ENCODE measurements around the gene CDH20.

Gene CDH20

DNA sequence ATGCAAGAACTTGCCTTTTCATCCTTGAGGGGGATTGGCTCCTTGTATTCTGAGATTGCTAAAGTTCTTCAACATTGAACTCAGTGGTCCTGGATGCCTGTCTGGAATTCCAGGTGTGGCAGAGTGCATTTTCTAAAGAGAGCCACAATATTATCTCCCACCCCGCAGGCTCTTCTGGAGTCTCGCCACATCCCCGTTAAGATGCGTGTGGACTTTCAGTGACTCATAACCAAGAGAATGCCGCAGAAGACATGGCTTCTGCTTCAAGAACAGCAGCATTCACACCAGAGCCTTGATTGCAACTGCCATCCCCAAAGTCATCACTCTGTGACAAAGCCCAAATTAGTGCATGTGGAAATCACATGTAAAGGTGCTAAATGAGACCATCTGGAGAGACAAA, 142.7 kb downstream of the CDH20 start:
- Histone ChIP-seq H3K36me3 (ENCODE audit: control insufficient read depth, insufficient read depth, low read length) (no peaks in the 10 kb centered on the region), H3K9ac (ENCODE audit: low read depth, low read length) (no peak overlapping the region), H3K9me3 (ENCODE audit: control insufficient read depth, insufficient read depth, low read length) (no peaks in the 10 kb centered on the region), H3K4me1 (ENCODE audit: control insufficient read depth, insufficient read depth, low read length) (peaks cover 3% of the 10 kb centered on the region), H3K27me3 (ENCODE audit: control insufficient read depth, insufficient read depth, low read length) (no peaks in the 10 kb centered on the region), H3K4me3 (ENCODE audit: low read depth, low read length) (no peak overlapping the region)

DNA sequence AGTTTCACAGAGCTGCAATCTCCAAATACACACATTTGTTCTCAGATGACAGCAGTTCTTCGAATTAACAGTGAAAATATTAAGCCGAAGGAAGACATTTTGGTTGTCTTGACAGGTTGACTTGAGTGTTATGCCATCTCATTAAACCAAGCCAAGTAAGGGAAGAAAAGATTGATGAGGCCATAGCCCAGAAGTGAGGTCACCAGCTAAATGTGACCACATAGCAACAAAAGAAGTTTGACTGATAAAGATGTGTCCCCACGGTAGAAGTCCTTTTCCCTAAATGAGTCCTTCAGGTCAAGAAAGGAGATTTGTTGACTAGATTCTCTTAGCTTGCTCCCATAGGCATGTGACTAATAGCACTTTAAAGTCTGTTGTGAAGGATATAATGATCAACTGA, 156.1 kb downstream of the CDH20 start:
- Histone ChIP-seq H3K36me3 (ENCODE audit: control insufficient read depth, insufficient read depth, low read length) (no peaks in the 10 kb centered on the region), H3K27me3 (ENCODE audit: control insufficient read depth, insufficient read depth, low read length) (no peaks in the 10 kb centered on the region), H3K9ac (ENCODE audit: low read depth, low read length) (no peak overlapping the region), H3K4me3 (ENCODE audit: low read depth, low read length) (no peak overlapping the region), H3K9me3 (ENCODE audit: control insufficient read depth, insufficient read depth, low read length) (no peaks in the 10 kb centered on the region), H3K4me1 (ENCODE audit: control insufficient read depth, insufficient read depth, low read length) (no peaks in the 10 kb centered on the region)

DNA sequence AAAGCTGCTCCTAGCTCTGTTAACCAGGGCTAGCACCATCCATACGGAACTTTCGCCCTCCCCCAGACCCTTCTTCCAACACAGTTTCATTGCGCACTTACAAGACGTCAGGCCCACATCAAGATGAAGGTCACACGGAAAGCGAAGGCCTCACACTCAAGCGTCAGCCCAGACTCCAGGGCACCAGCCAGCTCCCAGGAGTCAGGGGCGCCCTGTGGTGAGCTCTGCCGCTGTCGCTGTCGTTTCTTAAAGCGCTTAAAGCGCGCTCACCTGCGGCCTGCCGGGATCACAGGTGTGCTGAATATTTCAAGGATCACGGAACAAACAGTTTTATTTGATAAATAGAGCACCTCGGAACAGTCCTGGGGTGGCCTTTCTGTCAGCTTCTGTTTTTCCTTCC, 163.1 kb downstream of the CDH20 start:
- no peak overlapping the region for H3K9ac ChIP-seq (ENCODE audit: low read depth, low read length)
- H3K27me3 ChIP-seq (ENCODE audit: control insufficient read depth, insufficient read depth, low read length): peaks cover 4% of the 10 kb centered on the region
- H3K9me3 ChIP-seq (ENCODE audit: control insufficient read depth, insufficient read depth, low read length): no peaks in the 10 kb centered on the region
- H3K36me3 ChIP-seq (ENCODE audit: control insufficient read depth, insufficient read depth, low read length): no peaks in the 10 kb centered on the region
- peak overlapping the region; percentile 35 for H3K4me3 ChIP-seq (ENCODE audit: low read depth, low read length)
- H3K4me1 ChIP-seq (ENCODE audit: control insufficient read depth, insufficient read depth, low read length): peaks cover 4% of the 10 kb centered on the region

DNA sequence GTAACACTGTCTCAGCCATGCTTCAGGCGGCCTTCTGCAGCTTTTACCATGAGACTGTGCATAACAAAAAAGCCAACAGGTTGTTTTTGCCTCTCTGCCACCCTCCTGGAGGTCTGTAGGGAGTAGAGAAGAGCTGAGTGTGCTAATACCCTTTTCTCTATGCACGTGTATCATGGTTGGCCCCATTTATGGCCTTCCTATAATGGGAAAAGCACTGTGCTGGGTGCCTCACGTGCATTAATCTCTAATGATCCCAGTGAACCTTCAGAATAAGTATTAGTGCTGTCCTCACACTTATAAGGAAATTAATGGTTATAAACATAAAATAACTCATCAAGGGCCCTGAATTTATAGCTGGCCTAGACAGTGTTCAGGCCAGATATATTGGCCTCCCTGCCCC, 164.2 kb downstream of the CDH20 start:
- Histone ChIP-seq H3K4me1 (ENCODE audit: control insufficient read depth, insufficient read depth, low read length) (peaks cover 10% of the 10 kb centered on the region), H3K4me3 (ENCODE audit: low read depth, low read length) (no peak overlapping the region), H3K36me3 (ENCODE audit: control insufficient read depth, insufficient read depth, low read length) (no peaks in the 10 kb centered on the region), H3K9ac (ENCODE audit: low read depth, low read length) (no peak overlapping the region), H3K27me3 (ENCODE audit: control insufficient read depth, insufficient read depth, low read length) (peaks cover 4% of the 10 kb centered on the region), H3K9me3 (ENCODE audit: control insufficient read depth, insufficient read depth, low read length) (no peaks in the 10 kb centered on the region)

DNA sequence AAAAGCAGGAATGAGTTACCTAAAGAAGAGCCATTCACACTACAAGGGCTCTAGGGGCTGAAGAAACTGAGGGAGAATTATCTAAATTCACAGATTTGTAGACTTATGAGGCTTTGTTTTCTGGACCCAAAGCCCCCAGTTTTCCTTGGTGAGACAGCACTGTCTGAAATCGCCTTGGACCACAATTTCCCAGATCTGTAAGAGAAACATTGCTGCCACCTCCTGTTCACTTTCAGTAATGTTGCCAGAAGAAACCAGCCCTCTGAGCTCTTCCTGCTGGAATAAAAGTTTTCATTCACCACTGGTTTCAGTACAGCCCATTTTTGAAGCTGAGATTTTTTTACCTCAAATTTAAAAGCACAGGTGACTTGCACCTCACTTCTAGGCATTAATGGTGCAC, 169.2 kb downstream of the CDH20 start:
- peaks cover 6% of the 10 kb centered on the region for H3K4me1 ChIP-seq (ENCODE audit: control insufficient read depth, insufficient read depth, low read length)
- no peak overlapping the region for H3K4me3 ChIP-seq (ENCODE audit: low read depth, low read length)
- no peaks in the 10 kb centered on the region for H3K36me3 ChIP-seq (ENCODE audit: control insufficient read depth, insufficient read depth, low read length)
- no peak overlapping the region for H3K9ac ChIP-seq (ENCODE audit: low read depth, low read length)
- H3K27me3 ChIP-seq (ENCODE audit: control insufficient read depth, insufficient read depth, low read length): no peaks in the 10 kb centered on the region
- H3K9me3 ChIP-seq (ENCODE audit: control insufficient read depth, insufficient read depth, low read length): no peaks in the 10 kb centered on the region

DNA sequence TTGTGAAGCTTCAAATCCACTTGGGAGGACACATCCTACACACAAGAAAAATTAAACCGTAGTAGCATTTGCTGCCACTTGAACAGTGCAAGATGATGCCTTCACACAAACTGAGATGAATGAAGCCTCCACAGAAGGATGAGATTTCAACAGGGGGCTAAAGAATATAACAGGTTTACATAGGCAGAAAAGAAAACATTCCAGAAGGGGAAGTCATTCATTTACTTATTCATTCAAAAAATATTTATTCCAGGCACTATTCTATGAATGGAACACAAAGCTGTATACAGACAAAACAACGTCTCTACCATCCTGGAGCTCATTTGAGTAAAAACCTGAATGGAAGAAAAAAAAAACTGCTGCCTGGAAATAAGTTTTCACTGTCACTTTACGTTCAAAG, 170.5 kb downstream of the CDH20 start:
- H3K9me3 ChIP-seq (ENCODE audit: control insufficient read depth, insufficient read depth, low read length): no peaks in the 10 kb centered on the region
- no peaks in the 10 kb centered on the region for H3K27me3 ChIP-seq (ENCODE audit: control insufficient read depth, insufficient read depth, low read length)
- no peak overlapping the region for H3K9ac ChIP-seq (ENCODE audit: low read depth, low read length)
- no peak overlapping the region for H3K4me3 ChIP-seq (ENCODE audit: low read depth, low read length)
- peaks cover 6% of the 10 kb centered on the region for H3K4me1 ChIP-seq (ENCODE audit: control insufficient read depth, insufficient read depth, low read length)
- no peaks in the 10 kb centered on the region for H3K36me3 ChIP-seq (ENCODE audit: control insufficient read depth, insufficient read depth, low read length)

DNA sequence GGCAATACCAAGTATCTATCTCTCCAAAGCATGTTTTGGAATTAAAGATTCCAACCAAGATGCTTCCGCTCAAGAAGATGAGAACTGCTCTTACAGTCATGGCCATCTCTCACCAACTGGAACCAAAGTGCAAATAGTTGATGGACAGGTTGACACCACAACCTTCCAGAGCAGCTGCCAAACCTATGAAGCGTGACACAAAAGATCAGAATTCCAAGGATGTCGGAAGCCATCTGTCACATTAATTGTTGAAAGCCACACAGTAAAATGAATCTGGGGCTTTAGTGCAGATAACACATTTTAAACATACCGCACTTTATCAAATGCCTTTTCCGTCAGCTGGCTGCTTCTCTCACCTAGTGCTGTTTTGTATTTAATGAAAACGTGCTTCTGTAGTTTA, 195.7 kb downstream of the CDH20 start:
- no peak overlapping the region for H3K9ac ChIP-seq (ENCODE audit: low read depth, low read length)
- H3K36me3 ChIP-seq (ENCODE audit: control insufficient read depth, insufficient read depth, low read length): no peaks in the 10 kb centered on the region
- no peaks in the 10 kb centered on the region for H3K27me3 ChIP-seq (ENCODE audit: control insufficient read depth, insufficient read depth, low read length)
- no peak overlapping the region for H3K4me3 ChIP-seq (ENCODE audit: low read depth, low read length)
- H3K9me3 ChIP-seq (ENCODE audit: control insufficient read depth, insufficient read depth, low read length): no peaks in the 10 kb centered on the region
- no peaks in the 10 kb centered on the region for H3K4me1 ChIP-seq (ENCODE audit: control insufficient read depth, insufficient read depth, low read length)

DNA sequence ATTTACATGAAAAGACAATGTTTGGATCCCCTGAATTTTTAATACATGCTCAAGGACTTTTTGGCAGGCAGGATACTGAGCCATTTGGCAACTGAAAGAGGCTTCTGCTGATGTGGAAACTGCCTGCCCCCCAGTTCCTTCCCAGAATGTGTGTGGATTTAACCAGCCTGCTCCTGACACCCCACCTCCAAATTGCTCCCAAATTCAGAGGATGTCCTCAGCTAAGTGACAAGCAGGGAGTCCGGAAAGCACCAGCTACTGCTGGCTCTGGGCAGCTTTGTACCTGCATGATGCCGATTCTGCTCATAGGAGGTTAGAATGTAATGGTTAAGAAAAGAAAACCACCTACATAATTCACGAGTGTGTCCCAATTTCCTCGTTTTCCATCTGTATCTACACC, 197.5 kb downstream of the CDH20 start:
- Histone ChIP-seq H3K9me3 (ENCODE audit: control insufficient read depth, insufficient read depth, low read length) (no peaks in the 10 kb centered on the region), H3K9ac (ENCODE audit: low read depth, low read length) (no peak overlapping the region), H3K27me3 (ENCODE audit: control insufficient read depth, insufficient read depth, low read length) (no peaks in the 10 kb centered on the region), H3K4me3 (ENCODE audit: low read depth, low read length) (no peak overlapping the region), H3K36me3 (ENCODE audit: control insufficient read depth, insufficient read depth, low read length) (no peaks in the 10 kb centered on the region), H3K4me1 (ENCODE audit: control insufficient read depth, insufficient read depth, low read length) (no peaks in the 10 kb centered on the region)

DNA sequence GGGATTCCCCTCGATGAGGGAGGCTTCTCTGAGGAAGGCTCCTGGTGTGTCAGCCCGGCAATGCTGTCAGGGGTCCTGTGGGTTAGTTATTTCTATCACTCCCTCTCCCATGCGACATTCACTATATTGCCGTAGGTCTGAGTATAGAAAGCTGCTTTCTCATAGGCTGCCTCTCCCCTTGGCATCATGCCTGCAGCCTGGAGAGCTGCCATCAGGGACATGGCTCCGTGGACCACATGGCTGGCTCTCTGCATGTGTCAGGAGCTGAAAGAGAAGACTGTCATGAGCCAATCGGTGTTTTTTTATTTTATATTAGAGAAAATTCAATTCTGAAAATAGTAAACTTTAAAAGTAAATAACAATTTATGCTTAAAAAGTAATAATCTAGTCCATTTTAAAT, 198.0 kb downstream of the CDH20 start:
- H3K9me3 ChIP-seq (ENCODE audit: control insufficient read depth, insufficient read depth, low read length): no peaks in the 10 kb centered on the region
- H3K27me3 ChIP-seq (ENCODE audit: control insufficient read depth, insufficient read depth, low read length): no peaks in the 10 kb centered on the region
- no peaks in the 10 kb centered on the region for H3K36me3 ChIP-seq (ENCODE audit: control insufficient read depth, insufficient read depth, low read length)
- no peak overlapping the region for H3K4me3 ChIP-seq (ENCODE audit: low read depth, low read length)
- H3K9ac ChIP-seq (ENCODE audit: low read depth, low read length): no peak overlapping the region
- H3K4me1 ChIP-seq (ENCODE audit: control insufficient read depth, insufficient read depth, low read length): no peaks in the 10 kb centered on the region

DNA sequence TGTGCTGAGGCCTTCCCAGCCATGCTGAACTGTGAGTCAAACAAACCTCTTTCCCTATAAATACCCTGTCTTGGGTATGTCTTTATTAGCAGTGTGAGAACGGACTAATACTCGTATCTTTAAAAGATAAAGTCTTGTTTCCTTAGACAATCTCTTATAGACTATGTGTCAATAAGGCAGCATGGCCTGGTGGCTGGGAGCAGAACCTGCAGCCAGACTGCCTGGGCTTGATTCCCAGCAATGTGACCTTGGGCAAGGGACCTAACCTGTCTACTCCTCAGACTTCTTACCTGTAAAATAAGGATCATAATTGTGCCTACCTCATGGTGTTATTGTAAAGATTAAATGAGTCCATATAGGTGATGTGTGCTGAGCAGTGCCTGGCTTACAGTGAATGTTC, 198.7 kb downstream of the CDH20 start:
- H3K9ac ChIP-seq (ENCODE audit: low read depth, low read length): no peak overlapping the region
- no peak overlapping the region for H3K4me3 ChIP-seq (ENCODE audit: low read depth, low read length)
- H3K9me3 ChIP-seq (ENCODE audit: control insufficient read depth, insufficient read depth, low read length): no peaks in the 10 kb centered on the region
- H3K4me1 ChIP-seq (ENCODE audit: control insufficient read depth, insufficient read depth, low read length): no peaks in the 10 kb centered on the region
- H3K27me3 ChIP-seq (ENCODE audit: control insufficient read depth, insufficient read depth, low read length): no peaks in the 10 kb centered on the region
- no peaks in the 10 kb centered on the region for H3K36me3 ChIP-seq (ENCODE audit: control insufficient read depth, insufficient read depth, low read length)

DNA sequence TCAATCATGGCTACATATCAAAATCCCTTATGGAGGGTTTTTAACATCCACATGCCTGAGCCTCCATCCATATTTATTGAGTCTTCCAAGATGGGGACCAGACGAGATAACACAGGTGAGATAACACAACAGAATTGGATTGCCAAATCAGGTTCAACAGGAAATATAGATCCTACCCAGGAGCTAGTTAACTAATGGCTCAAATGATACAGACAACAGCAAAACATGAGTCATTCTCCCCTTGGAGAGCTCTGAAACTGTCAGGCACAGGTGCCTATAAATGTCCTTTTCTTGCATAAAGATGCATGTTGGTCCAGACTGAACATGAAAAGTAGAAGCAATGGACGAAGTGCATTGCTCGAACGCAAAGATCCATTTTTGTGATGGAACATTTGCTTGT, 202.2 kb downstream of the CDH20 start:
- Histone ChIP-seq H3K36me3 (ENCODE audit: control insufficient read depth, insufficient read depth, low read length) (no peaks in the 10 kb centered on the region), H3K4me1 (ENCODE audit: control insufficient read depth, insufficient read depth, low read length) (no peaks in the 10 kb centered on the region), H3K27me3 (ENCODE audit: control insufficient read depth, insufficient read depth, low read length) (no peaks in the 10 kb centered on the region), H3K9ac (ENCODE audit: low read depth, low read length) (no peak overlapping the region), H3K4me3 (ENCODE audit: low read depth, low read length) (no peak overlapping the region), H3K9me3 (ENCODE audit: control insufficient read depth, insufficient read depth, low read length) (no peaks in the 10 kb centered on the region)

DNA sequence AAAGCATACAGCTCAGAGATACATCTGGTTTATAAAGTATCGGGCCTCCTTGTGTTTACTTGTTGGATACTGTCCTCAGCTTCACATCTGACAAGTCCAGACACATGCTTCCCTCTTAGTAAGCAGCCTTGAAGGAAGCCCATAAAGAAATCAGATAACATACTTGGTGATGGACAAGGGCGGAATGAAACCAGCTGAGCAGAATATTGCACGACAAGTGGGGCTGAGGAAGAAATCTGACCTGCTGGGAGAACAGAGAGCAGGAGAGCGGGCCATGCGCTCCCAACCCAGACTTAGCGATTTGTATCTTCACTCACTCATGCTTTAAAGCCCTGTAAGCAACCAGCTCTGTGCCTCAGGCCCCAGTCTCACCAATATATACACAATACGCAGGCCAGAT, 208.4 kb downstream of the CDH20 start:
- Histone ChIP-seq H3K9me3 (ENCODE audit: control insufficient read depth, insufficient read depth, low read length) (no peaks in the 10 kb centered on the region), H3K4me1 (ENCODE audit: control insufficient read depth, insufficient read depth, low read length) (no peaks in the 10 kb centered on the region), H3K27me3 (ENCODE audit: control insufficient read depth, insufficient read depth, low read length) (no peaks in the 10 kb centered on the region), H3K9ac (ENCODE audit: low read depth, low read length) (no peak overlapping the region), H3K36me3 (ENCODE audit: control insufficient read depth, insufficient read depth, low read length) (no peaks in the 10 kb centered on the region), H3K4me3 (ENCODE audit: low read depth, low read length) (no peak overlapping the region)

DNA sequence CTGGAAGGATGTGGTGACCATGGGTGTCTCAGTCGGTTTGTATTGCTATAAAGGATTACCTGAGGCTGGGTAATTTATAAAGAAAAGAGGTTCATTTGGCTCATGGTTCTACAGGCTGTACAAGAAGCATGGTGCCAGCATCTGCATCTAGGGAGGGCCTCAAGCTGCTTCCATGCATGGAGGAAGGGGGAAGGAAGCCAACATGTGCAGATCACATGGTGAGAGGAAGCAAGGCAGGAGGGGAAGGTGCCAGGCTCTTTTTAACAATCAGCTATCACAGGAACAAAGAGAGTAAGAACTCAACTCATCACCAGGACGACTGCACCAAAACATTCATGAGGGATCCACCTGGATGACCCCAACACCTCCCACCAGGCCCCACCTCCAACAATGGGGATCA, 209.4 kb downstream of the CDH20 start:
- H3K27me3 ChIP-seq (ENCODE audit: control insufficient read depth, insufficient read depth, low read length): no peaks in the 10 kb centered on the region
- no peaks in the 10 kb centered on the region for H3K9me3 ChIP-seq (ENCODE audit: control insufficient read depth, insufficient read depth, low read length)
- no peak overlapping the region for H3K9ac ChIP-seq (ENCODE audit: low read depth, low read length)
- no peaks in the 10 kb centered on the region for H3K36me3 ChIP-seq (ENCODE audit: control insufficient read depth, insufficient read depth, low read length)
- no peak overlapping the region for H3K4me3 ChIP-seq (ENCODE audit: low read depth, low read length)
- no peaks in the 10 kb centered on the region for H3K4me1 ChIP-seq (ENCODE audit: control insufficient read depth, insufficient read depth, low read length)
